Endothelial cell (in vitro differentiated cells): ENCODE results near the gene CD79A. TPM values are rescaled to one million over a fixed set of nuclear protein-coding genes. Genes with fewer than 3 reads are reported as not detected.

ENCODE experiments used
- DNase-seq: peaks from one replicate; pipeline ENCODE4 v3.0.0; 2021; ENCODE audit warnings: low spot score
- H3K27ac Mint-ChIP-seq: one replicate; pipeline ENCODE4 v1.8.0; 2021; ENCODE audit warnings: mixed read lengths, inconsistent platforms; ENCODE audit not compliant: unreplicated experiment
- H3K27me3 Mint-ChIP-seq: one replicate; pipeline ENCODE4 v1.8.0; 2021; ENCODE audit warnings: mild to moderate bottlenecking, moderate library complexity, mixed read lengths, inconsistent platforms; ENCODE audit not compliant: unreplicated experiment
- H3K36me3 Mint-ChIP-seq: one replicate; pipeline ENCODE4 v1.8.0; 2021; ENCODE audit warnings: mild to moderate bottlenecking, low read depth, mixed read lengths, inconsistent platforms; ENCODE audit not compliant: unreplicated experiment
- H3K4me1 Mint-ChIP-seq: one replicate; pipeline ENCODE4 v1.8.0; 2021; ENCODE audit warnings: mild to moderate bottlenecking, mixed read lengths, inconsistent platforms; ENCODE audit not compliant: unreplicated experiment
- H3K4me3 Mint-ChIP-seq: one replicate; pipeline ENCODE4 v1.8.0; 2021; ENCODE audit warnings: mild to moderate bottlenecking, mixed read lengths, inconsistent platforms; ENCODE audit not compliant: unreplicated experiment
- H3K9me3 Mint-ChIP-seq: one replicate; pipeline ENCODE4 v1.8.0; 2021; ENCODE audit warnings: mixed read lengths, inconsistent platforms; ENCODE audit not compliant: unreplicated experiment
- total RNA-seq: library from RNA; stranded (reverse); fragmentation: NEBNext Ultra II Directional; extraction: Animal tissue kit (Norgen Biotek cat#: 25700); gene quantifications from one replicate; pipeline ENCODE4 v1.2.1, GENCODE V29; 2021; ENCODE audit not compliant: unreplicated experiment
- TF ChIP-seq, protein P1 (sequence below): fragments of 200-600 bp; sonication (generic); IDR thresholded peaks from one replicate; pipeline ENCODE4 v1.5.0; 2021; ENCODE audit warnings: antibody characterized with exemption; ENCODE audit not compliant: unreplicated experiment

The CD79A gene
- total RNA-seq, 1 donor from 2014 or later, result 1.1 TPM

DNA sequence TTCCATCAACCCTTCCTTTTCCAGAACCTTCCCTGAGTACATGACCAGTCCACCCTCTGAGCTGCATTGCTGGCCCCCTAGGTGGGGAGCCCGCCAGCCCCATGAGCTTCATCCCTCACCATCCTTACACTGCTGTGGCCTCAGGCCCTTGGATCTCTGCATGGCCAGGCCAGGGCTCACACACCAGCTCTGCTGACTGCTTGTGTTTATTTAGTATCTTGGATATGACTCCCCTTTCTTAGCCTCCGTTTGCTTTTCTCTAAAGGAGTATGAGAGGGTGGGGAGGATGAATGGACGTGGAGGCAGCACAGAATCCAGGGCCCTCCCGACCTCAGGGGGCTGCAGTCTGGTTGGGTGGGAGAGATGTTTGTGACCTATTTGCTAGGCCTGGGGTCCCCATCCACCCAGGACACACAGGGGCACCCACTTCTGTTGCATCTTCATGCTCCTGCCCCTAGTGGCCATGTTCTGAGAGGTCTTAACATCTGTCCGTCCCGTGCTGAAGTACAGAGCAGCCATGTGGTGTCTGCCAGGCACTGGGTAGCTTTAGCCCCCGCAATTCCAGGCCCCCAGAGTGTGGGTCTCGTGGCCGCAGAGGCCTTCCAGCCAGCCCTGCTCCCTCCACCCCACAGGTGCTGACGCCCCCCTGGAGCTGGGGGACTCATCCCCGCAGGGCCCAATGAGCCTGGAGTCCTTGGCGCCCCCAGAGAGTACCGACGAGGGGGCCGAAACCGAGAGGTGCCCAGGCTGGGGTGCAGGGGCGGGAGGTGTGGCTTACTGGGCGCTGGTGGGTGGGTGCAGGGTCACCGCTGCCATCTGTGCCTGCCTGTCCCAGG is 18.9 kb downstream of the CD79A start:
- Mint-ChIP-seq H3K9me3 (no peaks in the 10 kb centered on the region), H3K27me3 (peaks cover 8% of the 10 kb centered on the region), H3K4me1 (peaks cover 16% of the 10 kb centered on the region), H3K27ac (no peak overlapping the region), H3K4me3 (no peak overlapping the region), H3K36me3 (peaks cover 26% of the 10 kb centered on the region)
- no peak for DNase-seq
- TF ChIP-seq, protein P1, sequence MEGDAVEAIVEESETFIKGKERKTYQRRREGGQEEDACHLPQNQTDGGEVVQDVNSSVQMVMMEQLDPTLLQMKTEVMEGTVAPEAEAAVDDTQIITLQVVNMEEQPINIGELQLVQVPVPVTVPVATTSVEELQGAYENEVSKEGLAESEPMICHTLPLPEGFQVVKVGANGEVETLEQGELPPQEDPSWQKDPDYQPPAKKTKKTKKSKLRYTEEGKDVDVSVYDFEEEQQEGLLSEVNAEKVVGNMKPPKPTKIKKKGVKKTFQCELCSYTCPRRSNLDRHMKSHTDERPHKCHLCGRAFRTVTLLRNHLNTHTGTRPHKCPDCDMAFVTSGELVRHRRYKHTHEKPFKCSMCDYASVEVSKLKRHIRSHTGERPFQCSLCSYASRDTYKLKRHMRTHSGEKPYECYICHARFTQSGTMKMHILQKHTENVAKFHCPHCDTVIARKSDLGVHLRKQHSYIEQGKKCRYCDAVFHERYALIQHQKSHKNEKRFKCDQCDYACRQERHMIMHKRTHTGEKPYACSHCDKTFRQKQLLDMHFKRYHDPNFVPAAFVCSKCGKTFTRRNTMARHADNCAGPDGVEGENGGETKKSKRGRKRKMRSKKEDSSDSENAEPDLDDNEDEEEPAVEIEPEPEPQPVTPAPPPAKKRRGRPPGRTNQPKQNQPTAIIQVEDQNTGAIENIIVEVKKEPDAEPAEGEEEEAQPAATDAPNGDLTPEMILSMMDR, result peak; percentile 35

DNA sequence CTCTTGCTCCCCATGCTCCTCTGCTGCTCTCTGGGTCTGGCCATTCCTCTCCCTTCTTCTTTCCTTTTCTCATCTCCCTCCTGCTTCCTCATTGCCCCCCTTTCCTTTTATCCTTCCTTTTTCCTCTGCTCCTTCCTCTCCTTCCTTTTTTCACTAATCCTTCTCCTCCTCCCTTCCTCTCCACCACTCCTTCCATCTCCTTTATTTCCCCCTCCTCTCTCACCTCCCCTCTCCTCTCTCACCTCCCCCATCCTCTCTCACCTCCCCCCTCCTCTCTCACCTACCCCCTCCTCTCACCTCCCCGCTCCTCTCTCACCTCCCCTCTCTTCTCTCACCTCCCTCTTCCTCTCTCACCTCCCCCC is 19.5 kb downstream of the CD79A start:
- DNase-seq, result no peak
- Mint-ChIP-seq H3K27ac (no peak overlapping the region), H3K27me3 (peaks cover 3% of the 10 kb centered on the region), H3K4me1 (peaks cover 14% of the 10 kb centered on the region), H3K9me3 (no peaks in the 10 kb centered on the region), H3K36me3 (peaks cover 25% of the 10 kb centered on the region), H3K4me3 (no peak overlapping the region)
- TF ChIP-seq, protein P1, result no peak

DNA sequence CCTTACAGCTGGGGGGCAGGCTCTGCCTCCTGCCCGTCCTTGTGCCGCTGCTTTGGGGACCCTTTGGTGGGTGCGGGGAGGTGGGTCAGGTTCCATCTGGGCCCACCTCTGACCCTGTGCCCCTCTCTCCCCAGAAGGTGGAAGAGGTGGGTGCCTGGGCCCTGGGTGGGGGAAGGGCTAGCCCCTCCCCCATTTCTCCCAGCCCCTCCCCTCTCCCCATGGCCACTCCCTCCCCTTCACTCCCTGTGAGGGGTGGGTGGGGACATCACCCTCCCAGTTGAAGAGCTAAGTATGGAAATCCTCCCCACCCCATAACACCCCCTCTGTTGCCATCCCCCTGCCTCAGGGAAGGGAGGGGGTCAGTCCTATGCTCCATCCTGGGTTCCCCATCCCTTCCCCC is 20.1 kb downstream of the CD79A start:
- Mint-ChIP-seq H3K4me3 (no peak overlapping the region), H3K4me1 (peaks cover 12% of the 10 kb centered on the region), H3K27me3 (peaks cover 1% of the 10 kb centered on the region), H3K36me3 (peaks cover 26% of the 10 kb centered on the region), H3K9me3 (no peaks in the 10 kb centered on the region), H3K27ac (no peak overlapping the region)
- DNase-seq, result no peak
- TF ChIP-seq, protein P1, result no peak

DNA sequence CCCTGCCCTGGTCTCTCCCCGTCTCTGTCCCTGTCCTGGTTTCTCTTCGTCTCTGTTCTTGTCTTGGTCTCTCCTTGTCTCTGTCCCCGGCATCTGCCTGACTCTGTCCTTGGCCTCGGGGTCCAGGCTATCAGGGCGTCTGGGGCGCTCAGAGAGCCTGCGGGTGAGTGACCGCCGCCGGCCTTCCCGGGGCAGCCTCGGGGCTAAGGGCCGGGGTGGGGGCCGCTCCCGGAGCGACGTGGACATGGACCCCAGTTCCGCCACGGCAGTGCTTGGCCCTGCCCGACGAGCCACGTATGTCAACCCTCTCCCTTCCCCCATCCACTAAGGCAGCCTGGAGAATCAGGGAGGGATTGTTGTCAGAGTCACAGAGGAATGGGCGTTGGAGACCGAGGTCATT is 20.7 kb downstream of the CD79A start:
- H3K9me3 Mint-ChIP-seq, result no peaks in the 10 kb centered on the region
- H3K27me3 Mint-ChIP-seq, result peaks cover 2% of the 10 kb centered on the region
- H3K27ac Mint-ChIP-seq, result no peak overlapping the region
- peaks cover 12% of the 10 kb centered on the region for H3K4me1 Mint-ChIP-seq
- H3K4me3 Mint-ChIP-seq, result peak overlapping the region; percentile 37
- TF ChIP-seq, protein P1, result no peak
- peaks cover 26% of the 10 kb centered on the region for H3K36me3 Mint-ChIP-seq
- no peak for DNase-seq

DNA sequence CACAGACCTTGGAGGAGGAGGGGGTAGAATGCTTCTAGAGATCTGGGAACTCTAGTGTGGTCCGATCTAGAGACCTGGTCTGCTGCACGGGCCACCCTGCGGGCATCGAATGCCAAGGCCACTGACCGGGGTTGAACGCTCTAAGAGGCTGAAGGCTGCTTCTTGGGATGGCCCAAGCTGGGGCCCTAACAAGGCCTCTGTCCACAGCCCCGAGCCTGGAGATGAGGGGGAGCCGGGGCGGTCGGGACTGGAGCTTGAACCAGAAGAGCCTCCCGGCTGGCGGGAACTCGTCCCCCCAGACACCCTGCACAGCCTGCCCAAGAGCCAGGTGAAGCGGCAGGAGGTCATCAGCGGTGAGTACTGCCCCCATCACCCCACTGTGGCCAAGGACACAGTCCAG is 21.2 kb downstream of the CD79A start:
- H3K4me3 Mint-ChIP-seq, result peak overlapping the region; percentile 25
- no peak overlapping the region for H3K27ac Mint-ChIP-seq
- H3K36me3 Mint-ChIP-seq, result peaks cover 26% of the 10 kb centered on the region
- TF ChIP-seq, protein P1, result no peak
- H3K9me3 Mint-ChIP-seq, result no peaks in the 10 kb centered on the region
- peaks cover 12% of the 10 kb centered on the region for H3K4me1 Mint-ChIP-seq
- H3K27me3 Mint-ChIP-seq, result peaks cover 3% of the 10 kb centered on the region
- no peak for DNase-seq
